ENCODE results near the gene YIPF6.
A peak's percentile ranks its signal among the peaks of the same experiment; 100 is the strongest.
"Not testable (repeated sequence)": the region's sequence is repeated elsewhere in the genome, so short reads cannot be mapped to it uniquely, and the experiment has no call there.

Gene YIPF6, protein sequence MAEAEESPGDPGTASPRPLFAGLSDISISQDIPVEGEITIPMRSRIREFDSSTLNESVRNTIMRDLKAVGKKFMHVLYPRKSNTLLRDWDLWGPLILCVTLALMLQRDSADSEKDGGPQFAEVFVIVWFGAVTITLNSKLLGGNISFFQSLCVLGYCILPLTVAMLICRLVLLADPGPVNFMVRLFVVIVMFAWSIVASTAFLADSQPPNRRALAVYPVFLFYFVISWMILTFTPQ

DNA sequence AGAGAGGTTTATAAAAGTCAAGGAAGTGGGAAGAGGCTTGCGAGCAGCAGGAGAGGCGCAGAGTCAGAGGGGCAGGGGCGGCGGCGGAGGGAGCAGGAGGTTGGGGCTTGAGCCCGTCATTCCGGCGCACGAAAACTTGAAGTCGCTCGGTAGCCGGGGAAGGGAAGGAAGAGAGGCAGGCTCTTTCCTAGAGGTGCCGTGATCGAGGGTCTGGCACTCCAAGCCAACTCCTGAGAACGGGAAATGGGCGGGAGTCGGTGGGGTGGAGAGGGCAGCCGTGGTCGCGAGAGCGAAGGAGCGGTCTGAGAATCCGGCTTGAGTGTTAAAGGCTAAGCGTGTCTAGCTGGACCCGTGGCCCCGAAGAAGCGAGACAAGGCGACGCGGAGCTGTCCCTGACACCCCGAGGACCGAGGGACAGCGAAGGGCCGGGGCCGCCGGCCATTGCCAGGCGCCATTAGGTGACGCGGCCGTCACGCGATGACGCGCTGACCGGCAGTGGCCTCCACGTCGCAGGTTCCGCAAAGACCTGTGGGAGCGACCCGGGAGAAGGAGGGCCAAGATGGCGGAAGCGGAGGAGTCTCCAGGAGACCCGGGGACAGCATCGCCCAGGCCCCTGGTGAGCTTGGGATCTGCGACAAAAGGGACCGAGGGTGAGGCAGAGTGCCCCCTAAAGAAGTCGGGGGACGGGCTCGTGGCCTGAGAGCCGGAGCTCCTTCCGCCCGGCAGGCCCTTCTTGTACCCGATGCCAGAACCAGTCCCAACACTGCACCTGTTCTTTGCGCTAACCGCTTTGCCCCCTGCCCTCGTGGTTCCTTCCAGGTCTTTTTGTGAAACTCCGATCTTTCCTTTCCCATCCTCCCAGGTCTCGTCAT, at the start of gene YIPF6:
Gene YIPF6, plus strand, starts transcription at position 544 of the 872 bp plus-strand sequence. Its CDS starts 16 bp downstream, at position 560.
- peak; percentile 0 to 82 (median 59) for DNase-seq

DNA sequence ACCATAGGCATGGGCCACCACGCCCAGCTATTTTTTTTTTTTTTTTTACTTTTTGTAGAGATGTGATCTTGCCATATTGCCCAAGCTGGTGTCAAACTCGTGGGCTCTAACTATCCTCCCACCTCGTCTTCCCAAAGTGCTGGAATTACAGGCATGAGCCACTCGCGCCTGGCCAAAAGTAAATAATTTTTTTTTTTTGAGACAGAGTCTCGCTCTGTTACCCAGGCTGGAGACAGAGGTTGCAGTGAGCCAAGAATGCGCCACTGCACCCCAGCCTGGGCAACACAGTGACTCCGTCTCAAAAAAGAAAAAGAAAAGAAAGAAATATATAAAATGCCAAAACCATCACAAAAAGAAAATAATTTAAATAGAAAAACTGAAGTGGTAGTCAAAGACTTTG, 47.1 kb upstream of the YIPF6 start:
- DNase-seq = no peak

DNA sequence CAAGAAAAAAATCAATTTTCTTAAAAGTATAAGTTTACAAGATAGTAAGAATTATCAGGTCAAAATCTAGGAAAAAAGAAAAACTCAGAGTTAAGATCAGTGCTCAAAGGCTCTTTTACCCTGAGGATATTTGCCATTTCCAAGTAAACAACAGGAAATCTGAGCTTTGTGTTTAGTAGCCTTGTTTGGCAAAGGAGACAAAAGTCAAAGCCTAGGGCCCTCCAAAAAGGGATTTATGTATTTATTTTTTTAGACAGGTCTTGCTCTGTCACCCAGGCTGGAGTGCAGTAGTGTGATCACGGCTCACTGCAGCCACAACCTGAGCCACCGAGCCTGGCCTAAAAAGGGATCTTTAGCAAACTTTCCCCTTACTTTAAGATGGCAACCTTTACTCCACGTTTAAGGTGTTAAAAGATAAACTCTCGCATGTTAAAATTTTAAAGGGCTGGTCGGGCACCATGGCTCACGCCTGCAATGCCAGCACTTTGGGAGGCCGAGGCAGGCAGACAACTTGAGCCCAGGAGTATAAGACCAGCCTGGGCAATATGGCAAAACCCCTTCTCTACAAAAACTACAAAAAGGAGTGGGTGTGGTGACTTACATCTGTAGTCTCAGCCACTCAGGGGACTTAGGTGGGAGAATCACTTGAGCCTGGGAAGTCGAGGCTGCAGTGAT, 44.2 kb upstream of the YIPF6 start:
- DNase-seq = no peak

DNA sequence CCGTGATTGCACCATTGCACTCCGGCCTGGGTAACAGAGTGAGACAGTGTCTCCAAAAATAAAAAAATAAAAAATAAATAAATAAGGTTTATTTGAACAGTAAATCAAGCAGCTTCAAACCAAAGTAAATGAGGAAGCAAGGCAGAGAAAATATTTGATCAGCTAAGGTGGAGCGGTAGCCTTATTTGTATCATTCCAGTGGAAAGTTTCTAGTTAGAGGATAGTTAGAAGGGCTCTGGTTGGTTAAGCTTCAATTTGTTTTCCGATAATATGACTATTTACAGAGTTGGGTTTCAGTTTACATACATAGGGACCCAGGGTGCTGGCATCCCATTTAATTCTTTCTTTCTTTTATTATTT, 43.7 kb upstream of the YIPF6 start:
- no peak for DNase-seq

DNA sequence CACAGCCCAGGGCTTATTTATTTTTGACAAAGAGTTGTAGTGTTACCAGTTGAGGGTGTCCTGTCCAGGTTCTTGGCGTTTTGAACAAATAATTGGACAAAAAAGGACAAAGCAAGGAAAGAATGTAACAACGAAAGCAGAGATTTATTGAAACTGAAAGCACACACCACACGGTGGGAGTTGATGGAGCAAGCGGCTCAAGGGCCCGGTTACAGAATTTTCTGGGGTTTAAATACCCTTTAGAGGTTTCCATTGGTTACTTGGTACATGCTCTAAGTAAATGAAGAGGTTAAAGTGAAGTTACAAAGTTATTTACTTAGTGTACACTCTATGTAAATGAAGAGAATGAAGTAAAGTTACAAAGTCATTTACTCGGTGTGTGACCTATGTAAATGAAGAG, 37.8 kb upstream of the YIPF6 start:
- no peak for DNase-seq

DNA sequence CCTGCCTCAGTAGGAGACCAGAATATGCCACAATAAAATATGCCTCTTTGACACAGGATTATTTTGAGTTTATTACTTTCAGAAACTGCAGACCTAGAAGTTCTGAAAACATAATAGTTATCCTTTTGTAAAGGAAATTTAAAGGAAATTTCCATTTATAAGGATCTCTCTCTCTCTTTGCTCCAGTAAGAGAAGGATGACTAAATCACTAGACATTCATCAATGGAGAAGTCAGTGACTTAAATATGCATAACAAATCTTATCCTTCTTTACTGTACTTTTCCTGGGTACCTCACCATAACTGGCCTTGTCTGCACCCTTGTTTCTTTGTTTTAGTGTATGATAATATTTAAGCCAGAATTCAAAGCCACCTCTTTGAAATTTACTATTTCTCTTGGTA, 37.3 kb upstream of the YIPF6 start:
- DNase-seq = no peak

DNA sequence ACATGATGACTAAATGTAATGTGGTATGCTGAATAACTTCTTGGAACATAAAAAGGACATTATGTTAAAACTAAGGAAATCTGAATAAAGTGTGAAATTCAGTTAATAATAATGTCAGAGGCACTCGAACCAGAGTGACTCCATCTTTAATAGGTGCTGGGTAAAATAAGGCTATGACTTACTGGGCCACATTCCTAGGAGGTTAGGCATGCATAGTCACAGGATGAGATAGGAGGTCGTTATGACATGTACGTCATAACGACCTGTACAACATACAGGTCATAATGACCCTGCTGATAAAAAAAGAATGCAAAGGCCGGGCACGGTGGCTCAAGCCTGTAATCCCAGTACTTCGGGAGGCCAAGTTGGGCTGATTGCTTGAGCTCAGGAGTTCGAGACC, 36.7 kb upstream of the YIPF6 start:
- no peak for DNase-seq

DNA sequence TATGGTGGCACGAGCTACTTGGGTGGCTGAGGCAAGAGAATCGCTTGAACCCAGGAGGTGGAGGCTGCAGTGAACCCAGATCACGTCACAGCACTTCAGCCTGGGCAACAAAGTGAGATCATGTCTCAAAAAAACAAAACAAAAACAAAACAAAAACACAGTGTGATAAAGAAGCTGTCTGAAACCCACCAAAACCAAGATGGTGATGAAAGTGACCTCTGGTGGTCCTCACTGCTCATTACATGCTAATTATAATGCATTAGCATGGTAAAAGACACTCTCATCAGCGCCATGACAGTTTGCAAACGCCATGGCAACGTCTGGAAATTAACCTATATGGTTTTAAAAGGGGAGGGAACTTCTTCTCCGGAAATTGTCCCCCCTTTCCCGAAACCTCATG, 36.2 kb upstream of the YIPF6 start:
- DNase-seq = peak in 10 of 51 donors; percentile 0 to 14 (median 4)

DNA sequence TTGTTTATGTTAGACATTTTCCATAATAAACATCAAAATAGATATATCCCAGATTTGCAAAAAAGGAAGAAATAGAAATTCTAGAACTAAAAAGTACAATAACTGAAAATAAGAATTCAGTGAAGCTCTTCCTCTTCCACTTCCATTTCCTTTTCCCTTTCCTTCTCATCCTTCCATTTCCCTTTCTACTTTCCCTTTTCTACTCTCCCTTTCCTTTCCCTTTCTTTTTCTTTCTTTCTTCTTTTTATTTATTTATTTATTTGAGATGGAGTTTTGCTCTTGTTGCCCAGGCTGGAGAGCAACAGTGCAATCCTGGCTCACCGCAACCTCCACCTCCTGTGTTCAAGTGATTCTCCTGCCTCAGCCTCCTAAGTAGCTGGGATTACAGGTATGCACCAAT, 35.0 kb upstream of the YIPF6 start:
- DNase-seq = no peak

DNA sequence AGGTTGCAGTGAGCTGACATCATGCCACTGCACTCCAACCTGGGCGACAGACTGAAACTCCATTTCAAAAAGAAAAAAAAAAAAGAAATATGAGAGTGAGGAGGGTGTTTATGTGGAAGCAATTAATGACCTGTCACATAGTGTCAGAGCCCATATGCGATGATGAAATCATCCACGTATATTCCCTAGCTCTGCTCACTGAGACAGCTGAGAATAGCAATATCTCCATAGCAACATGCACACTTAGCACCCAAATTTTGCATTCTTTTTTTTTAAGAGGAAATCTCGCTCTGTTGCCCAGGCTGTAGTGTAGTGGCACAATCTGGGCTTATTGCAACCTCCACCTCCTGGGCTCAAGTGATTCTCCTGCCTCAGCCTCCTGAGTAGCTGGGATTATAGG, 34.1 kb upstream of the YIPF6 start:
- no peak for DNase-seq

DNA sequence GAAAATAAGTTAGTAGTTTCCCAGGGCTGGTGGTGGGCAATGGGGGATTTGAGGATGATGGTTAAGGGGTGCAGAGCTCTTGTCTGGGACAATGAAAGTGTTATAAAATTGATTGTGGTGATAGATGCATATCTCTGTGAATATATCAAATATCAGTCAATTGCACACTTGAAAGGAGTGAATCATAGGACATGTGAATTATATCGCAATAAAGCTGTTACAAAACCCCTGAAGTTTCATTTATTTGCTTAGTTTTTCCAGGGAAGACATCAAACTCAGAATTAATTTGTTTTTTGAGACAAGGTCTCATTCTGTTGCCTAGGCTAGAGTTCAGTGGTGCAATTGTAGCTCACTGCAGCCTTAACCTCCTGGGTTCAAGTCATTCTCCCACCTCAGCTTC, 17.9 kb upstream of the YIPF6 start:
- no peak for DNase-seq

DNA sequence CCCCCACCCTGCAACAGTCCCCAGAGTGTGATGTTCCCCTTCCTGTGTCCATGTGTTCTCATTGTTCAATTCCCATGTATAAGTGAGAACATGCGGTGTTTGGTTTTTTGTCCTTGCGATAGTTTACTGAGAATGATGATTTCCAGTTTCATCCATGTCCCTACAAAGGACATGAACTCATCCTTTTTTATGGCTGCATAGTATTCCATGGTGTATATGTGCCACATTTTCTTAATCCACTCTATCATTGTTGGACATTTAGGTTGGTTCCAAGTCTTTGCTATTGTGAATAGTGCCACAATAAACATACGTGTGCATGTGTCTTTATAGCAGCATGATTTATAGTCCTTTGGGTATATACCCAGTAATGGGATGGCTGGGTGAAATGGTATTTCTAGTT, 12.7 kb upstream of the YIPF6 start:
- DNase-seq = not testable (repeated sequence)

DNA sequence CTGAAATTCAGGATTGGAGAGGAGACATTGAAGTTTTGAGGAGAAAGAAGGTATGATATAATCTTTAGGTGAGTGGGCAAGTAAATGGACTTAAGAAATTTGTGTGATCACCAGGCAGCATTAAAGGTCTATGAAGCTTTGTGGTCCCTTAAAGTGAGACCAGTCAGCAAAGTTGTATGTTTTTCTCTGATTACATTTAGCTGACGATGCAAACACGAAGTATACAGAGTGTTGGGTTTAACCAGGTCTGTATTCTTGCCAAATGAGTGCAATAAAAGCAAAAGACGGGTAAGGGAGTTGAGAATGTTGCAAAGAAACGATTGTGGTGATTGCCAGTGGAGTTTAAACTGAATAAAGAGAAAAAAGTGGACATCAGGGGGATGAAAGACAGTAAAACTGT, 11.6 kb upstream of the YIPF6 start:
- DNase-seq = no peak

DNA sequence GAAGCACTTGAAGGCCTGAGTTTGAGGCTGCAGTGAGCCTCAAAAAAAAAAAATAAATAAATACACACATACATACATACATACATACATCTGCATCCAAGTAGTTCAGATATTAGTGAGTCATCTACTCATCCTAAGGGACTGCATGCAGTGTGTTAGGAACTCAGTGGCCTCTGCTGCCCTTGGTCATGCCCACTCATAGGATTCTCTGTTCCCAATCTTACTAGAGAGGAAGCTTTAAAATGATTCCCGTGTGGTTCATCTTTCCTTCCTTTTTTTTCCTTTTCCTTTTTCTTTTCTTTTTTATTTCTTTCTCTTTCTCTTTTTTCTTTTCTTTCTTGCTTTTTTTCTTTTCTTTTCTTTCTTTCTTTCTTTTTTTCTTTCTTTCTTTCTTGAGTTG, 10.9 kb upstream of the YIPF6 start:
- DNase-seq = no peak

DNA sequence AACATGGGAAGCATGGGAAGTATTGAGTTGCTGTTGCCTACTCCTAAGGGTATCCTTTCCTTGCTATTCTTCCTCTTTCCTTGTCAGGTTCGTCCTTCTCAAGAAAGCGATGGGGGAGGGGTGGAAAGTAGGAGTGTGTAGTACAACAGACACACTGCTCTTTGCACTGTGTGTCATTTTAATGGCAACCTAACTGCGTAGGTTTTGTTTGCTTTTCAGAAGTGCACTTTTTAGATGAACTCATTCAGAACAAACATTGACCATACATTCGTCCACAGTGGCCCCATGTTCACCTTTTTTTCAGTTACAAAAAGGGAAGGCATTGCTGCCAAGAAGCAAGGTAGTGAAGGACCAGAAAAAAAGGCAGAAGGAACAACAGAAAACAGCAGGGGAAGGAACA, 10.2 kb upstream of the YIPF6 start:
- DNase-seq = no peak

DNA sequence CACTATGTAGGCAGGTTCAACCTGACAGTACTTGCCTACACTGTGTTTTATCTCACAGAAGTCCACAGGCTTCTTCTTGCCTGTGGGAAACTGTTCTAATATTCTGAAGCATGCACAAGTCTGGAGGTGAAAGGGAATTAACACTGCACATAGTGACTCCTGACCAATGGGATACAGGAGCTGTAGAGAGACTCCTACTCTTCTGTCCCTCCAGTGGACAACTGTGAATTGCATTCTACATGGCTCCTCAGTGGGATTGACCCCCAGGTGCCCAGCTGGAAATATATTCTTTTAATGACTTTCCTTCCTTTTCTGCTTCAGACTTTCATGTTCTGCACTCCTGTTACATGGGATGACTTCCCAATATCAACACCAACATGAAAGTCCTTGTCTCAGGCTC, 8.2 kb upstream of the YIPF6 start:
- peak in 1 of 51 donors; percentile 0 for DNase-seq

DNA sequence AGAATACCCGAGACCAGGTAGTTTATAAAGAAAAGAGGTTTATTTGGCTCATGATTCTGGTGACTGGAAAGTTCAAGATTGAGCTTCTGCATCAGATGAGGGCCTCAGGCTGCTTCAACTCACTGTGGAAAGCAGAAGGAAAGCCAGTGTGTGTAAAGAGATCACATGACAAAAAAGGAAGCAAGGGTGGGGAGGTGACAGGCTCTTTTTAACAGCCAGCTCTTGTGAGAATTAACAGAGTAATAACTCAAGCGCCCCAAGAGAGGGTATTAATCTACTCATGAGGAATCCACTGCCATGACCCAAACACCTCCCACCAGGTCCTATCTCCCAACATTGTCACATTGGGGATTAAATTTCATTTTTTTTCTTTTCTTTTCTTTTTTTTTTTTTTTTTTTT, 6.3 kb upstream of the YIPF6 start:
- DNase-seq = no peak

DNA sequence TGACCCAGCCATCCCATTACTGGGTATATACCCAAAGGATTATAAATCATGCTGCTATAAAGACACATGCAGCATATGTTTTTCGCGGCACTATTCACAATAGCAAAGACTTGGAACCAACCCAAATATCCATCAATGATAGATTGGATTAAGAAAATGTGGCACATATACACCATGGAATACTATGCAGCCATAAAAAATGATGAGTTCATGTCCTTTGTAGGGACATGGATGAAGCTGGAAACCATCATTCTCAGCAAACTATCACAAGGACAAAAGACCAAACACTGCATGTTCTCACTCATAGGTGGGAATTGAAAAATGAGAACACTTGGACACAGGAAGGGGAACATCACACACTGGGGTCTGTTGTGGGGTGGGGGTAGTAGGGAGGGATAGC, 5.1 kb upstream of the YIPF6 start:
- not testable (repeated sequence) for DNase-seq

DNA sequence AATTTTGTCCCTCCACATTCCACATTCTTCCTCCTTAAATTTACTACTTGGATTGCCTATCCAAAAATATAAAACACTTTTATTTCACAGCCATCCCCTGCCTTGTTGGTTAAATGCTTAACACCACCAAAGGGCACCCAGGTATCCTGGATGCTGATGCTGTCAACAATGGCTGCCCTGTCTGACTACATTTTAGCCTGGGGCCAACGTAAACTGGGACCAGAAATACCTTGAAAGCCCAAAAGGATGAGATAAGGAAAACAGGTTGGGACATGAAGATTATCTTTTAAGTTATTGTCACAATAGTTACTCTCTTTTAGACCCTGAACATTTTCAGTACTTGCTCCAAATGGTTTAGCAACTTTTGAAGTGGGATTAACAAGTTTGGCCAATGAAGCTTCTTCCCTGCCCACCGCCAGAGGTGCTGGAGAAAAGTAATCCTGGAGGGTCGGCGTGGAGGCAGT, 775 bp upstream of the YIPF6 start:
- DNase-seq = no peak

DNA sequence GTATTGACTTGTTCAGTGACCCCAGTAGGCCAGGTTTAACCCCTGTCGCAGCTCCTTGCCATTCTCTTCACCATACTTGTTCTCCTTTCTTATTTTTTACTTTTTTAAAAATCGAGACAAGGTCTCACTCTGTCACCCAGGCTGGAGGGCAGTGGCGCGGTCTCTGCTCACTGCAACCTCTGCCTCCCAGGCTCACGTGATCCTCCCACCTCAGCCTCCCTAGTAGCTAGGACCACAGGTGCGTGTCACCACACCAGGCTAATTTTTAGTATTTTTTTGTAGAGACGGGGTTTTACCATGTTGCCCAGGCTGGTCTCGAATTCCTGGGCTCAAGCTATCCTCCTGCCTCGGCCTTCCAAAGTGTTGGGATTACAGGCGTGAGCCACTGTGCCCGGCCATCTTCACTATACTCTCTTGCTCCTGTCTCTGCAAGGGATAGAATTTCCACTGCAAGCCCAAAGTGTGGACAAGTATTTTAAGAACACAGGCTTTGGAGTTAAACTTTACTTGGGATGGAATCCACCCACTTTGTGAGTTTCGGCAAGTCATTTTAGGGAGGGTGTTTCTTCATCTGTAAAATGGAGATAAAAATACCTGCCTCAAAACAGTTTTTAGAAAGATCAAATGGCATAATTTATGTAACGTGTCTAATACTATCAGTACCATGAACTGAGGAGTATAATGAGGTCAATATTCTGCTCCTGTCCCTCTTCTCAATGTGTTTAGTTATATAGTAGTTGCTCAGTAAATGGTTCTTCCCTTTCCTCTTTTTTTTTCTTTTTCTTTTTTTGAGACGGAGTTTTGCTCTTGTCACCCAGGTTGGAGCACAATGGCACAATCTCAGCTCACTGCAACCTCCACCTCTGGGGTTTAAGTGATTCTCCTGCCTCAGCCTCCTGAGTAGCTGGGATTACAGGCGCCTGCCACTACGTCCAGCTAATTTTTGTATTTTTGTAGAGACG, 973 bp downstream of the YIPF6 start:
- no peak for DNase-seq
